ENCODE results near the gene MED29. TPM values are rescaled to one million over a fixed set of nuclear protein-coding genes. Genes with fewer than 3 reads are reported as not detected.

The MED29 gene
- total and polyA plus RNA-seq, 10 of the 15 experiments (the other 5 are each of a cell fraction or from before 2014, with no cell fraction given): 3.2 to 36.6 (median 22.8) TPM

- TF ChIP-seq ELK1 (IDR thresholded peaks at IDR 0.05; ENCODE audit: low read depth, low read length): no peak
Measured at GRCh38 chr19:39356073-39356472, 35.1 kb upstream of the MED29 start (continued).

DNA sequence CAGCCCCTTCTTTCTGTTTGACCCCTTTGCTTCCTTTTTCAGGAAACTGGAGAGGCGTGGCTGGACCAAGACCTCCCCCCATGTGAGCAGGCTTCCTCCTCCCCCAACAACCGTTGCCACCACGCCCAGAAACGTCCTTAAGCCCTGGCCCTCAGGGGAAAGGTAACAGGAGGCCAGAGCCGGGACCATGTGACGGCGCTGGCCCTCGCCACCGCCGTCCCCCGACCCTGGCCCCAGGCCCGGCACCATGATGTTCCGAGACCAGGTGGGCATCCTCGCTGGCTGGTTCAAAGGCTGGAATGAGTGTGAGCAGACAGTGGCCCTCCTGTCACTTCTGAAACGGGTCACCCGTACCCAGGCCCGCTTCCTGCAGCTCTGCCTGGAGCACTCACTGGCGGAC is 34.5 kb upstream of the MED29 start:
- no peak overlapping the region for H3K9ac ChIP-seq (ENCODE audit: control insufficient read depth, insufficient read depth, low read length)
- DNase-seq (ENCODE audit: low read depth, low spot score) (no peak), ATAC-seq (no peak), FAIRE-seq (no peak)
- H3K27ac ChIP-seq (ENCODE audit: control insufficient read depth, insufficient read depth): no peak overlapping the region
- H2AFZ ChIP-seq (ENCODE audit: control insufficient read depth, low read depth, low read length): no peak overlapping the region
- peaks cover 4% of the 10 kb centered on the region for H3K4me1 ChIP-seq (ENCODE audit: control insufficient read depth, insufficient read depth, low read length)
- H3K9me3 ChIP-seq (replicated peaks; ENCODE audit: control insufficient read depth, insufficient read depth, low read length): no peaks in the 10 kb centered on the region
- BruUV-seq (replicated peaks): no TSS peak
- ChIA-PET RAD21 (ENCODE audit: unreplicated experiment) (no interaction called here), CTCF (no interaction called here), SMC1A (ENCODE audit: uncharacterized antibody, unreplicated experiment) (no interaction called here), POLR2A (interaction anchor here (0.6 kb wide), 1 partner anchor 34 kb away, joined by 4 read pairs; the partner anchor contains the start of gene PAF1)
- H3K79me2 ChIP-seq (ENCODE audit: control insufficient read depth, insufficient read depth, low read length): no peaks in the 10 kb centered on the region
- no peaks in the 10 kb centered on the region for H4K20me1 ChIP-seq (ENCODE audit: control insufficient read depth, insufficient read depth)
- intact Hi-C loops (cut with micrococcal nuclease; ENCODE audit: unreplicated experiment) (no loop called here), in situ Hi-C loops (cut with MboI) (no loop called here)
- WGBS (ENCODE audit: insufficient coverage, insufficient replicate concordance, low lambda C conversion rate, missing lambda C conversion rate): 84% methylated on average over 18 of the region's 18 CpGs
- H3K4me3 ChIP-seq: no peak overlapping the region
- no peaks in the 10 kb centered on the region for H3K27me3 ChIP-seq (replicated peaks in 1 of 2; ENCODE audit: control insufficient read depth in 2 of 2, insufficient read depth in 2 of 2, low read length in 1 of 2)
- no peak overlapping the region for H3K4me2 ChIP-seq (ENCODE audit: control insufficient read depth, insufficient read depth)
- H3K36me3 ChIP-seq (ENCODE audit: control insufficient read depth in 2 of 2, insufficient read depth in 2 of 2, low read length in 1 of 2): peaks cover 16 to 24% of the 10 kb centered on the region in 2 experiments
- TF ChIP-seq RAD51 (IDR thresholded peaks at IDR 0.05) (no peak), STAT3 (IDR thresholded peaks at IDR 0.05; ENCODE audit: low read depth, low read length) (no peak), LARP7 (IDR thresholded peaks at IDR 0.05) (no peak), STAT1 (conservative IDR thresholded peaks at IDR 0.05) (no peak), FOS (IDR thresholded peaks at IDR 0.05; ENCODE audit: borderline replicate concordance, extremely low read depth, insufficient read length) (no peak), PAX5 (IDR thresholded peaks at IDR 0.05; ENCODE audit: borderline replicate concordance, low read depth, low read length) (no peak), TBL1XR1 (IDR thresholded peaks at IDR 0.05; ENCODE audit: low read depth, low read length) (no peak), POLR2AphosphoS5 (IDR thresholded peaks at IDR 0.05; ENCODE audit: low read length) (no peak), ZBTB4 (CRISPR knock-in tag; IDR thresholded peaks at IDR 0.05) (no peak), RUNX3 (IDR thresholded peaks at IDR 0.05; ENCODE audit: low read length) (no peak), USF1 (IDR thresholded peaks at IDR 0.05; ENCODE audit: borderline replicate concordance, extremely low read length, insufficient read depth, low read depth, low read length) (no peak), MYB (IDR thresholded peaks at IDR 0.05; ENCODE audit: borderline replicate concordance, low read depth, low read length) (no peak), SUPT20H (IDR thresholded peaks at IDR 0.05; ENCODE audit: borderline replicate concordance, control insufficient read depth, low read depth, low read length) (no peak)
- TF ChIP-seq, protein P1, sequence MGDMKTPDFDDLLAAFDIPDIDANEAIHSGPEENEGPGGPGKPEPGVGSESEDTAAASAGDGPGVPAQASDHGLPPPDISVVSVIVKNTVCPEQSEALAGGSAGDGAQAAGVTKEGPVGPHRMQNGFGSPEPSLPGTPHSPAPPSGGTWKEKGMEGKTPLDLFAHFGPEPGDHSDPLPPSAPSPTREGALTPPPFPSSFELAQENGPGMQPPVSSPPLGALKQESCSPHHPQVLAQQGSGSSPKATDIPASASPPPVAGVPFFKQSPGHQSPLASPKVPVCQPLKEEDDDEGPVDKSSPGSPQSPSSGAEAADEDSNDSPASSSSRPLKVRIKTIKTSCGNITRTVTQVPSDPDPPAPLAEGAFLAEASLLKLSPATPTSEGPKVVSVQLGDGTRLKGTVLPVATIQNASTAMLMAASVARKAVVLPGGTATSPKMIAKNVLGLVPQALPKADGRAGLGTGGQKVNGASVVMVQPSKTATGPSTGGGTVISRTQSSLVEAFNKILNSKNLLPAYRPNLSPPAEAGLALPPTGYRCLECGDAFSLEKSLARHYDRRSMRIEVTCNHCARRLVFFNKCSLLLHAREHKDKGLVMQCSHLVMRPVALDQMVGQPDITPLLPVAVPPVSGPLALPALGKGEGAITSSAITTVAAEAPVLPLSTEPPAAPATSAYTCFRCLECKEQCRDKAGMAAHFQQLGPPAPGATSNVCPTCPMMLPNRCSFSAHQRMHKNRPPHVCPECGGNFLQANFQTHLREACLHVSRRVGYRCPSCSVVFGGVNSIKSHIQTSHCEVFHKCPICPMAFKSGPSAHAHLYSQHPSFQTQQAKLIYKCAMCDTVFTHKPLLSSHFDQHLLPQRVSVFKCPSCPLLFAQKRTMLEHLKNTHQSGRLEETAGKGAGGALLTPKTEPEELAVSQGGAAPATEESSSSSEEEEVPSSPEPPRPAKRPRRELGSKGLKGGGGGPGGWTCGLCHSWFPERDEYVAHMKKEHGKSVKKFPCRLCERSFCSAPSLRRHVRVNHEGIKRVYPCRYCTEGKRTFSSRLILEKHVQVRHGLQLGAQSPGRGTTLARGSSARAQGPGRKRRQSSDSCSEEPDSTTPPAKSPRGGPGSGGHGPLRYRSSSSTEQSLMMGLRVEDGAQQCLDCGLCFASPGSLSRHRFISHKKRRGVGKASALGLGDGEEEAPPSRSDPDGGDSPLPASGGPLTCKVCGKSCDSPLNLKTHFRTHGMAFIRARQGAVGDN (IDR thresholded peaks at IDR 0.05): no peak

All from GM12878 (cell line).